Activated CD8-positive, alpha-beta memory T cell treated with anti-CD3 and anti-CD28 coated beads, Interleukin-2, amount 50 U/mL, for 24 hours (primary cell): ENCODE measurements around the gene ESYT3.
"Not testable (repeated sequence)": the region's sequence is repeated elsewhere in the genome, so short reads cannot be mapped to it uniquely, and the experiment has no call there.

ENCODE experiments used
- DNase-seq: peaks from one replicate; pipeline ENCODE4 v3.0.0-alpha.2; 2020; ENCODE audit errors: extremely low read depth

Gene ESYT3

GRCh38 chr3:138493804-138494606 lies 59.6 kb downstream of the ESYT3 start:
- no peak for DNase-seq

GRCh38 chr3:138494607-138494929 lies 60.2 kb downstream of the ESYT3 start:
- DNase-seq = no peak

GRCh38 chr3:138495638-138496037 lies 61.2 kb downstream of the ESYT3 start:
- DNase-seq = not testable (repeated sequence)

GRCh38 chr3:138496436-138496835 lies 62.0 kb downstream of the ESYT3 start:
- DNase-seq = no peak

GRCh38 chr3:138497021-138497420 lies 62.6 kb downstream of the ESYT3 start:
- no peak for DNase-seq

GRCh38 chr3:138497851-138498250 lies 63.4 kb downstream of the ESYT3 start:
- DNase-seq = no peak

GRCh38 chr3:138498991-138499390 lies 64.6 kb downstream of the ESYT3 start:
- no peak for DNase-seq

GRCh38 chr3:138507524-138507923 lies 73.1 kb downstream of the ESYT3 start:
- DNase-seq = no peak

- DNase-seq = no peak
These were observed 75.2 kb downstream of the ESYT3 start for GRCh38 chr3:138509586-138509985.

GRCh38 chr3:138511945-138512344 lies 77.5 kb downstream of the ESYT3 start:
- no peak for DNase-seq

- no peak for DNase-seq
These were observed 78.9 kb downstream of the ESYT3 start for GRCh38 chr3:138513090-138513843.

GRCh38 chr3:138521445-138521844 lies 87.0 kb downstream of the ESYT3 start:
- DNase-seq = not testable (repeated sequence)
